ENCODE measurements around the gene IZUMO1.
"Not testable (repeated sequence)": the region's sequence is repeated elsewhere in the genome, so short reads cannot be mapped to it uniquely, and the experiment has no call there.

The IZUMO1 gene

GRCh38 chr19:48735031-48735615 lies 11.6 kb downstream of the IZUMO1 start:
- no peak for DNase-seq

- no peak for DNase-seq
Observed at GRCh38 chr19:48734625-48735024, 12.1 kb downstream of the IZUMO1 start.

GRCh38 chr19:48731452-48731851 lies 15.3 kb downstream of the IZUMO1 start:
- no peak for DNase-seq

- no peak for DNase-seq
Observed at GRCh38 chr19:48728911-48729664, 17.6 kb downstream of the IZUMO1 start.

- DNase-seq, result no peak
Observed at GRCh38 chr19:48726556-48726955, 20.2 kb downstream of the IZUMO1 start.

GRCh38 chr19:48724796-48725753 lies 21.6 kb downstream of the IZUMO1 start:
- no peak for DNase-seq

GRCh38 chr19:48722196-48722708 lies 24.5 kb downstream of the IZUMO1 start:
- no peak for DNase-seq

- peak; percentile 81 for DNase-seq
Observed at GRCh38 chr19:48720613-48721296, 26.0 kb downstream of the IZUMO1 start.

- DNase-seq, result no peak
Observed at GRCh38 chr19:48720251-48720612, 26.5 kb downstream of the IZUMO1 start.

GRCh38 chr19:48719263-48720171 lies 27.2 kb downstream of the IZUMO1 start, which contains the start of gene MAMSTR:
Gene MAMSTR, minus strand, starts transcription at chr19:48719725. Its CDS starts 694 bp downstream, at chr19:48719031.
- DNase-seq, result no peak

- DNase-seq, result no peak
Observed at GRCh38 chr19:48718711-48719231, 27.9 kb downstream of the IZUMO1 start.

GRCh38 chr19:48718106-48718505 lies 28.6 kb downstream of the IZUMO1 start:
- DNase-seq, result not testable (repeated sequence)

GRCh38 chr19:48716562-48717291 lies 30.0 kb downstream of the IZUMO1 start:
- DNase-seq, result no peak

- DNase-seq, result no peak
Observed at GRCh38 chr19:48715681-48716171, 31.0 kb downstream of the IZUMO1 start.

- DNase-seq, result no peak
Observed at GRCh38 chr19:48714759-48715675, 31.7 kb downstream of the IZUMO1 start.

- peak; percentile 92 for DNase-seq
Observed at GRCh38 chr19:48713864-48714755, 32.6 kb downstream of the IZUMO1 start.

- DNase-seq, result no peak
Observed at GRCh38 chr19:48713041-48713863, 33.5 kb downstream of the IZUMO1 start.

All from activated T-cell treated with anti-CD3 and anti-CD28 coated beads for 4 hours (primary cell).